GM23338 (cell line): ENCODE results near the gene IDH3A. TPM values are rescaled to one million over a fixed set of nuclear protein-coding genes. Genes with fewer than 3 reads are reported as not detected.
A peak's percentile ranks its signal among the peaks of the same experiment; 100 is the strongest.

Experiments
- ATAC-seq: fragments of 200-7000 bp; cut with Tn5 transposase; 3 replicates; pipeline ENCODE4 v1.9.1; 2020
- DNase-seq: peaks from one replicate; pipeline ENCODE4 v3.0.0-alpha.2; 2015; ENCODE audit warnings: low spot score
- H2AFZ ChIP-seq: fragments of 200-600 bp; sonication (generic); 2 replicates; pipeline ENCODE4 v1.8.0; 2016; ENCODE audit warnings: antibody characterized with exemption, mild to moderate bottlenecking, moderate library complexity
- H3F3A ChIP-seq: fragments of 200-600 bp; sonication (generic); replicated peaks from 2 replicates; pipeline ENCODE4 v1.8.0; 2017; ENCODE audit warnings: antibody characterized with exemption, mixed run types, low read depth
- H3K27ac ChIP-seq: fragments of 200-600 bp; sonication (generic); 2 replicates; pipeline ENCODE4 v1.6.1; 2016; ENCODE audit warnings: low read depth
- H3K27me3 ChIP-seq: fragments of 200-600 bp; sonication (generic); 2 replicates; pipeline ENCODE4 v1.8.0; 2016; ENCODE audit warnings: mild to moderate bottlenecking, mixed run types, moderate library complexity; ENCODE audit not compliant: insufficient read depth
- H3K36me3 ChIP-seq: fragments of 200-600 bp; sonication (generic); 2 replicates; pipeline ENCODE4 v1.8.0; 2016; ENCODE audit warnings: mild to moderate bottlenecking; ENCODE audit not compliant: insufficient read depth
- H3K4me1 ChIP-seq: fragments of 200-600 bp; sonication (generic); 2 replicates; pipeline ENCODE4 v1.8.0; 2016; ENCODE audit warnings: mild to moderate bottlenecking, moderate library complexity; ENCODE audit not compliant: insufficient read depth
- H3K4me2 ChIP-seq: fragments of 200-600 bp; sonication (generic); 2 replicates; pipeline ENCODE4 v1.7.1; 2017; ENCODE audit warnings: mixed run types
- H3K4me3 ChIP-seq: fragments of 200-600 bp; sonication (generic); 2 replicates; pipeline ENCODE4 v1.6.1; 2016; ENCODE audit warnings: mixed run types
- H3K79me2 ChIP-seq: fragments of 200-600 bp; sonication (generic); replicated peaks from 2 replicates; pipeline ENCODE4 v1.8.0; 2017; ENCODE audit warnings: mild to moderate bottlenecking; ENCODE audit not compliant: insufficient read depth
- H3K9me2 ChIP-seq: fragments of 200-600 bp; sonication (generic); 2 replicates; pipeline ENCODE4 v1.8.0; 2017; ENCODE audit not compliant: insufficient read depth
- H4K20me1 ChIP-seq: fragments of 200-600 bp; sonication (generic); replicated peaks from 2 replicates; pipeline ENCODE4 v1.8.0; 2017; ENCODE audit warnings: mild to moderate bottlenecking; ENCODE audit not compliant: insufficient read depth
- H3K27ac Mint-ChIP-seq: 2 replicates; pipeline ENCODE4 v1.8.0; 2020; ENCODE audit warnings: inconsistent platforms, mild to moderate bottlenecking, moderate library complexity, mixed read lengths
- H3K27me3 Mint-ChIP-seq: 3 replicates; pipeline ENCODE4 v1.8.0; 2022; ENCODE audit warnings: low read depth, mild to moderate bottlenecking, moderate library complexity, mixed read lengths, inconsistent platforms; ENCODE audit not compliant: insufficient read depth, poor library complexity
- H3K36me3 Mint-ChIP-seq: 3 replicates; pipeline ENCODE4 v1.8.0; 2021; ENCODE audit warnings: low read depth, mild to moderate bottlenecking, inconsistent platforms, moderate library complexity, mixed read lengths
- H3K4me1 Mint-ChIP-seq: 3 replicates; pipeline ENCODE4 v1.8.0; 2020; ENCODE audit warnings: mild to moderate bottlenecking, inconsistent platforms, mixed read lengths
- H3K4me3 Mint-ChIP-seq: 3 replicates; pipeline ENCODE4 v1.8.0; 2021; ENCODE audit warnings: moderate library complexity, mild to moderate bottlenecking, inconsistent platforms, mixed read lengths
- H3K9me3 Mint-ChIP-seq: 3 replicates; pipeline ENCODE4 v1.8.0; 2020; ENCODE audit warnings: moderate library complexity, mild to moderate bottlenecking, inconsistent platforms, mixed read lengths
- CREB1 ChIP-seq: fragments of 250-450 bp; sonication (Bioruptor Pico); IDR thresholded peaks from 2 replicates; pipeline ENCODE4 v1.5.0; 2020; ENCODE audit warnings: low read depth, mild to moderate bottlenecking, moderate library complexity
- ETS1 ChIP-seq: IDR thresholded peaks from 2 replicates; pipeline ENCODE4 v1.6.1; 2016; ENCODE audit warnings: antibody characterized with exemption
- EZH2 ChIP-seq: fragments of 200-600 bp; sonication (generic); IDR thresholded peaks from one replicate; pipeline ENCODE4 v1.8.0; 2017; ENCODE audit warnings: antibody characterized with exemption, mild to moderate bottlenecking, low read depth; ENCODE audit not compliant: unreplicated experiment
- JUNB ChIP-seq: IDR thresholded peaks from one replicate; pipeline ENCODE4 v1.6.1; 2016; ENCODE audit warnings: antibody characterized with exemption; ENCODE audit not compliant: unreplicated experiment
- NANOG ChIP-seq: IDR thresholded peaks from 2 replicates; pipeline ENCODE4 v1.6.1; 2016; ENCODE audit warnings: antibody characterized with exemption, borderline replicate concordance
- POLR2AphosphoS5 ChIP-seq: IDR thresholded peaks from 2 replicates; pipeline ENCODE4 v1.6.1; 2016; ENCODE audit warnings: antibody characterized with exemption, low read depth
- REST ChIP-seq: IDR thresholded peaks from one replicate; pipeline ENCODE4 v1.6.1; 2018; ENCODE audit warnings: antibody characterized with exemption; ENCODE audit not compliant: unreplicated experiment
- STAT1 ChIP-seq: IDR thresholded peaks from one replicate; pipeline ENCODE4 v1.6.1; 2016; ENCODE audit warnings: antibody characterized with exemption; ENCODE audit not compliant: unreplicated experiment
- ZNF114 ChIP-seq: fragments of 250-450 bp; sonication (Bioruptor Pico); IDR thresholded peaks from 2 replicates; pipeline ENCODE4 v1.5.0; 2020; ENCODE audit warnings: mild to moderate bottlenecking, moderate library complexity
- ZNF331 ChIP-seq: fragments of 250-450 bp; sonication (Bioruptor Pico); IDR thresholded peaks from 2 replicates; pipeline ENCODE4 v1.5.0; 2020; ENCODE audit warnings: low read depth, mild to moderate bottlenecking, moderate library complexity
- polyA plus RNA-seq: library from polyadenylated mRNA; unstranded; fragments of >200 nt; fragmentation: Nextera tagmentation; extraction: Ambion mirVana; gene quantifications from 2 replicates; pipeline ENCODE4 v1.2.1, GENCODE V29; 2016
- total RNA-seq: library from RNA; depleted of rRNA; stranded (reverse); fragments of >200 nt; shearing (Covaris generic); gene quantifications from 2 replicates; pipeline ENCODE4 v1.2.3, GENCODE V29; 2014
- TF ChIP-seq, protein P1 (sequence below), 2 experiments: fragments of 200-600 bp in 1 of 2; sonication (generic) in 1 of 2; conservative IDR thresholded peaks; 2 replicates each; pipeline versions ENCODE4 v1.5.1 to v1.6.1; 2016 to 2017; ENCODE audit warnings: antibody characterized with exemption in 2 of 2, low read depth in 2 of 2, mild to moderate bottlenecking in 2 of 2, moderate library complexity in 1 of 2
- TF ChIP-seq, protein P2 (sequence below): fragments of 250-450 bp; sonication (Bioruptor Pico); IDR thresholded peaks from 2 replicates; pipeline ENCODE4 v1.5.0; 2020; ENCODE audit warnings: mild to moderate bottlenecking, moderate library complexity

The IDH3A gene
- total and polyA plus RNA-seq, 2 experiments from 2014 or later = 24.1 to 41.6 TPM

GRCh38 chr15:78129077-78129750 lies 19.9 kb upstream of the IDH3A start:
- TF ChIP-seq, protein P1, sequence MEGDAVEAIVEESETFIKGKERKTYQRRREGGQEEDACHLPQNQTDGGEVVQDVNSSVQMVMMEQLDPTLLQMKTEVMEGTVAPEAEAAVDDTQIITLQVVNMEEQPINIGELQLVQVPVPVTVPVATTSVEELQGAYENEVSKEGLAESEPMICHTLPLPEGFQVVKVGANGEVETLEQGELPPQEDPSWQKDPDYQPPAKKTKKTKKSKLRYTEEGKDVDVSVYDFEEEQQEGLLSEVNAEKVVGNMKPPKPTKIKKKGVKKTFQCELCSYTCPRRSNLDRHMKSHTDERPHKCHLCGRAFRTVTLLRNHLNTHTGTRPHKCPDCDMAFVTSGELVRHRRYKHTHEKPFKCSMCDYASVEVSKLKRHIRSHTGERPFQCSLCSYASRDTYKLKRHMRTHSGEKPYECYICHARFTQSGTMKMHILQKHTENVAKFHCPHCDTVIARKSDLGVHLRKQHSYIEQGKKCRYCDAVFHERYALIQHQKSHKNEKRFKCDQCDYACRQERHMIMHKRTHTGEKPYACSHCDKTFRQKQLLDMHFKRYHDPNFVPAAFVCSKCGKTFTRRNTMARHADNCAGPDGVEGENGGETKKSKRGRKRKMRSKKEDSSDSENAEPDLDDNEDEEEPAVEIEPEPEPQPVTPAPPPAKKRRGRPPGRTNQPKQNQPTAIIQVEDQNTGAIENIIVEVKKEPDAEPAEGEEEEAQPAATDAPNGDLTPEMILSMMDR (conservative IDR thresholded peaks at IDR 0.05; ENCODE audit: low read depth in 2 of 2) = no peak
- TF ChIP-seq ETS1 (no peak), ZNF331 (CRISPR knock-in tag) (no peak), CREB1 (CRISPR knock-in tag) (no peak), REST (no peak), ZNF114 (CRISPR knock-in tag) (no peak), POLR2AphosphoS5 (no peak), NANOG (no peak), STAT1 (no peak), EZH2 (no peak), JUNB (no peak)
- TF ChIP-seq, protein P2, sequence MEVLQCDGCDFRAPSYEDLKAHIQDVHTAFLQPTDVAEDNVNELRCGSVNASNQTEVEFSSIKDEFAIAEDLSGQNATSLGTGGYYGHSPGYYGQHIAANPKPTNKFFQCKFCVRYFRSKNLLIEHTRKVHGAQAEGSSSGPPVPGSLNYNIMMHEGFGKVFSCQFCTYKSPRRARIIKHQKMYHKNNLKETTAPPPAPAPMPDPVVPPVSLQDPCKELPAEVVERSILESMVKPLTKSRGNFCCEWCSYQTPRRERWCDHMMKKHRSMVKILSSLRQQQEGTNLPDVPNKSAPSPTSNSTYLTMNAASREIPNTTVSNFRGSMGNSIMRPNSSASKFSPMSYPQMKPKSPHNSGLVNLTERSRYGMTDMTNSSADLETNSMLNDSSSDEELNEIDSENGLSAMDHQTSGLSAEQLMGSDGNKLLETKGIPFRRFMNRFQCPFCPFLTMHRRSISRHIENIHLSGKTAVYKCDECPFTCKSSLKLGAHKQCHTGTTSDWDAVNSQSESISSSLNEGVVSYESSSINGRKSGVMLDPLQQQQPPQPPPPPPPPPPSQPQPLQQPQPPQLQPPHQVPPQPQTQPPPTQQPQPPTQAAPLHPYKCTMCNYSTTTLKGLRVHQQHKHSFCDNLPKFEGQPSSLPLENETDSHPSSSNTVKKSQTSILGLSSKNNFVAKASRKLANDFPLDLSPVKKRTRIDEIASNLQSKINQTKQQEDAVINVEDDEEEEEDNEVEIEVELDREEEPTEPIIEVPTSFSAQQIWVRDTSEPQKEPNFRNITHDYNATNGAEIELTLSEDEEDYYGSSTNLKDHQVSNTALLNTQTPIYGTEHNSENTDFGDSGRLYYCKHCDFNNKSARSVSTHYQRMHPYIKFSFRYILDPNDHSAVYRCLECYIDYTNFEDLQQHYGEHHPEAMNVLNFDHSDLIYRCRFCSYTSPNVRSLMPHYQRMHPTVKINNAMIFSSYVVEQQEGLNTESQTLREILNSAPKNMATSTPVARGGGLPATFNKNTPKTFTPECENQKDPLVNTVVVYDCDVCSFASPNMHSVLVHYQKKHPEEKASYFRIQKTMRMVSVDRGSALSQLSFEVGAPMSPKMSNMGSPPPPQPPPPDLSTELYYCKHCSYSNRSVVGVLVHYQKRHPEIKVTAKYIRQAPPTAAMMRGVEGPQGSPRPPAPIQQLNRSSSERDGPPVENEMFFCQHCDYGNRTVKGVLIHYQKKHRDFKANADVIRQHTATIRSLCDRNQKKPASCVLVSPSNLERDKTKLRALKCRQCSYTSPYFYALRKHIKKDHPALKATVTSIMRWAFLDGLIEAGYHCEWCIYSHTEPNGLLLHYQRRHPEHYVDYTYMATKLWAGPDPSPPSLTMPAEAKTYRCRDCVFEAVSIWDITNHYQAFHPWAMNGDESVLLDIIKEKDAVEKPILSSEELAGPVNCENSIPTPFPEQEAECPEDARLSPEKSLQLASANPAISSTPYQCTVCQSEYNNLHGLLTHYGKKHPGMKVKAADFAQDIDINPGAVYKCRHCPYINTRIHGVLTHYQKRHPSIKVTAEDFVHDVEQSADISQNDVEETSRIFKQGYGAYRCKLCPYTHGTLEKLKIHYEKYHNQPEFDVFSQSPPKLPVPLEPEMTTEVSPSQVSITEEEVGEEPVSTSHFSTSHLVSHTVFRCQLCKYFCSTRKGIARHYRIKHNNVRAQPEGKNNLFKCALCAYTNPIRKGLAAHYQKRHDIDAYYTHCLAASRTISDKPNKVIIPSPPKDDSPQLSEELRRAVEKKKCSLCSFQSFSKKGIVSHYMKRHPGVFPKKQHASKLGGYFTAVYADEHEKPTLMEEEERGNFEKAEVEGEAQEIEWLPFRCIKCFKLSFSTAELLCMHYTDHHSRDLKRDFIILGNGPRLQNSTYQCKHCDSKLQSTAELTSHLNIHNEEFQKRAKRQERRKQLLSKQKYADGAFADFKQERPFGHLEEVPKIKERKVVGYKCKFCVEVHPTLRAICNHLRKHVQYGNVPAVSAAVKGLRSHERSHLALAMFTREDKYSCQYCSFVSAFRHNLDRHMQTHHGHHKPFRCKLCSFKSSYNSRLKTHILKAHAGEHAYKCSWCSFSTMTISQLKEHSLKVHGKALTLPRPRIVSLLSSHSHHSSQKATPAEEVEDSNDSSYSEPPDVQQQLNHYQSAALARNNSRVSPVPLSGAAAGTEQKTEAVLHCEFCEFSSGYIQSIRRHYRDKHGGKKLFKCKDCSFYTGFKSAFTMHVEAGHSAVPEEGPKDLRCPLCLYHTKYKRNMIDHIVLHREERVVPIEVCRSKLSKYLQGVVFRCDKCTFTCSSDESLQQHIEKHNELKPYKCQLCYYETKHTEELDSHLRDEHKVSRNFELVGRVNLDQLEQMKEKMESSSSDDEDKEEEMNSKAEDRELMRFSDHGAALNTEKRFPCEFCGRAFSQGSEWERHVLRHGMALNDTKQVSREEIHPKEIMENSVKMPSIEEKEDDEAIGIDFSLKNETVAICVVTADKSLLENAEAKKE = no peak
- Histone ChIP-seq H4K20me1 (no peaks in the 10 kb centered on the region; the same call in 1 of the 2 replicates), H3K4me3 (no peak overlapping the region), H3K27ac (no peak overlapping the region), H3K9me2 (no peaks in the 10 kb centered on the region), H3K27me3 (no peaks in the 10 kb centered on the region), H3K4me2 (peak overlapping the region; percentile 51; the same call in 1 of the 2 replicates), H2AFZ (no peak overlapping the region), H3K79me2 (peaks cover 3% of the 10 kb centered on the region; the same call in 1 of the 2 replicates), H3F3A (0 out of 2 replicates have a peak, but pooled peaks cover 6% of the 10 kb centered on the region), H3K4me1 (peaks cover 20% of the 10 kb centered on the region; the same call in 1 of the 2 replicates), H3K36me3 (no peaks in the 10 kb centered on the region)
- H3K27me3 Mint-ChIP-seq = peaks cover 8% of the 10 kb centered on the region
- peak overlapping the region; percentile 89 for H3K27ac Mint-ChIP-seq
- peaks cover 31% of the 10 kb centered on the region for H3K4me1 Mint-ChIP-seq
- no peaks in the 10 kb centered on the region for H3K9me3 Mint-ChIP-seq
- DNase-seq (peak; percentile 27), ATAC-seq (peak; percentile 23)
- H3K36me3 Mint-ChIP-seq = no peaks in the 10 kb centered on the region
- H3K4me3 Mint-ChIP-seq = no peak overlapping the region; the same call in 1 of the 3 replicates
